Osteoblast (primary cell): ENCODE results near the gene NFYA. TPM values are rescaled to one million over a fixed set of nuclear protein-coding genes. Genes with fewer than 3 reads are reported as not detected.

ENCODE experiments used
- DNase-seq: peaks from one replicate; pipeline ENCODE4 v3.0.0; 2011; ENCODE audit warnings: low spot score, mixed read lengths; ENCODE audit not compliant: insufficient read length; ENCODE audit errors: missing footprints
- H2AFZ ChIP-seq: 2 replicates; pipeline ENCODE4 v1.6.0; 2011; ENCODE audit warnings: mild to moderate bottlenecking, low read length
- H3K27ac ChIP-seq: 2 replicates; pipeline ENCODE4 v1.5.1; 2011; ENCODE audit warnings: mild to moderate bottlenecking, low read depth, low read length, moderate library complexity
- H3K27me3 ChIP-seq: 2 replicates; pipeline ENCODE4 v1.6.0; 2012; ENCODE audit warnings: mild to moderate bottlenecking, control low read depth, inconsistent platforms, low read length, moderate library complexity; ENCODE audit not compliant: insufficient read depth
- H3K36me3 ChIP-seq: 2 replicates; pipeline ENCODE4 v1.5.1; 2011; ENCODE audit warnings: mild to moderate bottlenecking, low read length, control low read depth, moderate library complexity; ENCODE audit not compliant: insufficient read depth
- H3K4me1 ChIP-seq: 2 replicates; pipeline ENCODE4 v1.5.1; 2011; ENCODE audit warnings: mild to moderate bottlenecking, low read length, control low read depth, moderate library complexity; ENCODE audit not compliant: insufficient read depth
- H3K4me2 ChIP-seq: 2 replicates; pipeline ENCODE4 v1.6.0; 2011; ENCODE audit warnings: mild to moderate bottlenecking, low read length; ENCODE audit not compliant: insufficient read depth
- H3K4me3 ChIP-seq: fragments of 200-600 bp; sonication (generic); 3 replicates; pipeline ENCODE4 v1.5.1; 2012; ENCODE audit warnings: mild to moderate bottlenecking, low read length, inconsistent platforms; ENCODE audit not compliant: insufficient read depth
- H3K79me2 ChIP-seq: 2 replicates; pipeline ENCODE4 v1.6.0; 2012; ENCODE audit warnings: mild to moderate bottlenecking, low read length, control low read depth, inconsistent platforms; ENCODE audit not compliant: insufficient read depth
- H3K9me3 ChIP-seq: 2 replicates; pipeline ENCODE4 v1.5.1; 2011; ENCODE audit warnings: low read depth, low read length, control low read depth
- H4K20me1 ChIP-seq: 2 replicates; pipeline ENCODE4 v1.6.0; 2012; ENCODE audit warnings: mild to moderate bottlenecking, low read length, control low read depth; ENCODE audit not compliant: insufficient read depth
- CTCF ChIP-seq: IDR thresholded peaks from 2 replicates; pipeline ENCODE4 v1.5.1; 2011; ENCODE audit warnings: mild to moderate bottlenecking, low read depth, low read length, moderate library complexity; ENCODE audit errors: extremely low read depth
- total RNA-seq: library from RNA; depleted of rRNA; stranded (reverse); fragments of >200 nt; gene quantifications from 2 replicates; pipeline ENCODE4 v1.2.3, GENCODE V29; 2012

NFYA gene
- total RNA-seq, 1 donor, result 8.0 TPM

GRCh38 chr6:41042226-41043055, 30.3 kb upstream of the NFYA start, which contains the start of gene TSPO2:
Gene TSPO2, plus strand, starts transcription at chr6:41042467. Its CDS starts 519 bp downstream, at chr6:41042986.
- Histone ChIP-seq H3K27ac (no peak within 1 kb of the TSS), H3K9me3 (no peaks in the 10 kb centered on the region)

GRCh38 chr6:41043151-41043550, 29.6 kb upstream of the NFYA start:
- no peak overlapping the region for H3K4me2 ChIP-seq
- no peaks in the 10 kb centered on the region for H3K9me3 ChIP-seq
- H3K4me1 ChIP-seq, result no peaks in the 10 kb centered on the region
- no peaks in the 10 kb centered on the region for H3K36me3 ChIP-seq
- no peak overlapping the region for H3K27ac ChIP-seq
- H2AFZ ChIP-seq, result no peak overlapping the region
- H3K4me3 ChIP-seq, result no peak overlapping the region
- no peaks in the 10 kb centered on the region for H3K79me2 ChIP-seq
- TF ChIP-seq CTCF, result no peak
- no peaks in the 10 kb centered on the region for H3K27me3 ChIP-seq
- DNase-seq, result peak; percentile 29
- no peaks in the 10 kb centered on the region for H4K20me1 ChIP-seq

More at GRCh38 chr6:41042226-41043055, 30.3 kb upstream of the NFYA start, which contains the start of gene TSPO2:
- H3K36me3 ChIP-seq, result no peaks in the 10 kb centered on the region
- peak; percentile 38 for DNase-seq
- H2AFZ ChIP-seq, result no peak within 1 kb of the TSS
- H3K27me3 ChIP-seq, result no peaks in the 10 kb centered on the region
- no peak within 1 kb of the TSS for H3K4me3 ChIP-seq
- TF ChIP-seq CTCF, result no peak
- no peaks in the 10 kb centered on the region for H3K4me1 ChIP-seq
- no peak within 1 kb of the TSS for H3K4me2 ChIP-seq
- H4K20me1 ChIP-seq, result no peaks in the 10 kb centered on the region
- H3K79me2 ChIP-seq, result no peaks in the 10 kb centered on the region

- TF ChIP-seq CTCF, result no peak
- Histone ChIP-seq H3K4me3 (no peak overlapping the region), H3K27me3 (no peaks in the 10 kb centered on the region), H3K4me1 (no peaks in the 10 kb centered on the region), H3K79me2 (no peaks in the 10 kb centered on the region), H3K4me2 (no peak overlapping the region), H3K36me3 (no peaks in the 10 kb centered on the region), H4K20me1 (no peaks in the 10 kb centered on the region), H2AFZ (no peak overlapping the region), H3K27ac (no peak overlapping the region), H3K9me3 (no peaks in the 10 kb centered on the region)
- no peak for DNase-seq
Measured at GRCh38 chr6:41045664-41046063, 27.1 kb upstream of the NFYA start.

GRCh38 chr6:41046084-41046483, 26.7 kb upstream of the NFYA start:
- no peaks in the 10 kb centered on the region for H4K20me1 ChIP-seq
- no peaks in the 10 kb centered on the region for H3K4me1 ChIP-seq
- no peaks in the 10 kb centered on the region for H3K27me3 ChIP-seq
- TF ChIP-seq CTCF, result no peak
- H3K36me3 ChIP-seq, result no peaks in the 10 kb centered on the region
- H3K4me3 ChIP-seq, result no peak overlapping the region
- H3K9me3 ChIP-seq, result no peaks in the 10 kb centered on the region
- no peak overlapping the region for H3K27ac ChIP-seq
- peak; percentile 1 for DNase-seq
- H2AFZ ChIP-seq, result no peak overlapping the region
- H3K79me2 ChIP-seq, result no peaks in the 10 kb centered on the region
- no peak overlapping the region for H3K4me2 ChIP-seq
